ENCODE measurements around the gene SAPCD2.
A peak's percentile ranks its signal among the peaks of the same experiment; 100 is the strongest.

Gene SAPCD2

DNA sequence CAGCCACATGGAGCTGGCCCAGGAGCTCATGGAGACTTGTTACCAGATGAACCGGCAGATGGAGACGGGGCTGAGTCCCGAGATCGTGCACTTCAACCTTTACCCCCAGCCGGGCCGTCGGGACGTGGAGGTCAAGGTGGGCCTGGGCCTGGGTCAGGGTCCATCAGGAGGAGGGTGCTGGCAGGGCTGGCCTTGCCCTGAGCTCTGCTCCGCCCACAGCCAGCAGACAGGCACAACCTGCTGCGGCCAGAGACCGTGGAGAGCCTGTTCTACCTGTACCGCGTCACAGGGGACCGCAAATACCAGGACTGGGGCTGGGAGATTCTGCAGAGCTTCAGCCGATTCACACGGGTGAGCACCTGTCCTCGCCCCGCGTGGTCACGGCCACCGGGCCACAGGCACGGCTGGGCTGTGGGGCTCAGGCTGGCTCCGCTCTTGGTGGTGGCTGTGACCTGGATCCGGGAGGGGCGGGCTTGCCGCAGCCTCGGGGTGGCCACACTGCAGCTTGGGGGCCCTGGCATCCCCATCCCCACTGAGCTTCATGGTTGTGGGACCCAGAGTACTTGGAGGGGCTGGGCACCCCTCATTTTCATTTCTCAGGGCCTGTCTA lies 37.1 kb upstream of the SAPCD2 start:
- no peak for DNase-seq

DNA sequence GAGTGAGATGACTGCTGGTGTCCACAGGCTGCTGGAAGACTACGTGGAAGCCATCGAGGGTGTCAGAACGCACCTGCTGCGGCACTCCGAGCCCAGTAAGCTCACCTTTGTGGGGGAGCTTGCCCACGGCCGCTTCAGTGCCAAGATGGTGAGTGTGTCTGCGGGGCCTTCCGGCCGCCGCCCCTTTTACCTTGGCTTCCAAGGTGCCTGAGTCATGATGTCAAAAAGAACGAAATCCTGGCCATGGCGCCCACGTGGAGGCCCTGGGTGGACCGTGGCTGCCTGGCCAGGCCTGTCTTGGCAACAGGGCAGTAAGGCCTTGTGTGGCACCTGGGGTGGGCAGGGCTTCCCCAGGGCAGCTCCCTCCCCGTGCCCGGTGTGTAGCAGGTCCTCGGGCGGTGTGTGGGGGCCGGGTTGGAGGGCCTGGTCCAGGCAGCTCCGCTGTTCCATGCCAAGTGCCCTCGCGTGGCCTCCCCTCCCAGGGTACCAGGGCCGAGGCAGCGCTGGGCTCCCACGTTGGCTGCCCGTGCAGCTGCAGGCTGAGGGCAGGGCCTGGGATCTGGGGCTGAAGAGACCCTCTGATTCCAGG lies 36.4 kb upstream of the SAPCD2 start:
- no peak for DNase-seq

DNA sequence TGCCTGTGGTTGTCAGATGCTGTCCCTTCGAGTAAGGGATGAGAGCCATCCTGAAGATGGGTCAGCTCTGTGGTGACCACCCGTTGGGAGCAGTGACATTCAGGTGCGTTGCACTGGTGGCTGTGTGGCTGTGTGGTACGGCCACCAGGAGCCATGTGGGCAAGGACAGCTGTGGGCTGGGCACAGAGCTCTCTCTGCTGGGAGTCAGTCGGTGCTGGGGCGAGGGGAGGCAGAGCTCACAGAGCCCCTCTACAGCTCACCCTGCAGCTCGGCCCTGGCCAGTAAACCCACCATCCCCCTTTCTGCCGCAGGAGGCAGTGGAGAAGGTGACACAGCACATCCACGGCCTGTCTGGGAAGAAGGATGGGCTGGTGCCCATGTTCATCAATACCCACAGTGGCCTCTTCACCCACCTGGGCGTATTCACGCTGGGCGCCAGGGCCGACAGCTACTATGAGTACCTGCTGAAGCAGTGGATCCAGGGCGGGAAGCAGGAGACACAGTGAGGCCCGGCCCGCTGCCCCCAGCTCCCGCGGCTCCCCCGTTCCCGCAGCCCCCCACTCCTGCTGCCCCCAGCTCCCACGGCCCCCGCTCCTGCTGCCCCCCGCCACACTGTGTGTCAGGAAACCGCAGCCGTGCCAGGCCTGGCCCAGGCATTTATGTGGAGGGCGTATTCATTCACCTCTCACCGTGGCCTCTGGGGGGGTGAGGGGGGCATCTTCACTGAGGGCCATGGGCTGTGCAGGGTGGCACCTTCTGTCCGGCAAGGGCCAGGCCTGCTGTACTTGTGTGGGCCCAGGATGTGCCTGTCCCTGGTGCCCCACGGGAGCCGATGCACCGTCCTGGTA lies 35.7 kb upstream of the SAPCD2 start:
- DNase-seq, result no peak

DNA sequence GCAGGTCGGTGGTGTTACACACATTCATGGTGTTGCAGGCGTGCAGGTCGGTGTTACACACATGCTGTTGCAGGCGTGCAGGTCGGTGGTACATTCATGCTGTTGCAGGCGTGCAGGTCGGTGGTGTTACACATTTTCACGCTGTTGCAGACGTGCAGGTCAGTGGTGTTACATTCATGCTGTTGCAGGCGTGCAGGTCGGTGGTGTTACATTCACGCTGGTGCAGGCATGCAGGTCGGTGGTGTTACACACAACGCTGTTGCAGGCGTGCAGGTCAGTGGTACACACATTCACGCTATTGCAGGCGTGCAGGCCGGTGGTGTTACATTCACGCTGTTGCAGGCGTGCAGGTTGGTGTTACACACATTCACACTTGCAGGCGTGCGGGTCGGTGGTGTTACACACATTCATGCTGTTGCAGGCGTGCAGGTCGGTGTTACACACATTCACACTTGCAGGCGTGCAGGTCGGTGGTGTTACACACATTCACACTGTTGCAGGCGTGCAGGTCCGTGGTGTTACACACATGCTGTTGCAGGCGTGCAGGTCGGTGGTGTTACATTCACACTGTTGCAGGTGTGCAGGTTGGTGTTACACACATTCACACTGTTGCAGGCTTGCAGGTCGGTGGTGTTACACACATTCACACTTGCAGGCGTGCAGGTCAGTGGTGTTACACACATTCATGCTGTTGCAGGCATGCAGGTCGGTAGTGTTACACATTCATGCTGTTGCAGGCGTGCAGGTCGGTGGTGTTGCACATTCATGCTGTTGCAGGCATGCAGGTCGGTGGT lies 33.0 kb upstream of the SAPCD2 start:
- no peak for DNase-seq

DNA sequence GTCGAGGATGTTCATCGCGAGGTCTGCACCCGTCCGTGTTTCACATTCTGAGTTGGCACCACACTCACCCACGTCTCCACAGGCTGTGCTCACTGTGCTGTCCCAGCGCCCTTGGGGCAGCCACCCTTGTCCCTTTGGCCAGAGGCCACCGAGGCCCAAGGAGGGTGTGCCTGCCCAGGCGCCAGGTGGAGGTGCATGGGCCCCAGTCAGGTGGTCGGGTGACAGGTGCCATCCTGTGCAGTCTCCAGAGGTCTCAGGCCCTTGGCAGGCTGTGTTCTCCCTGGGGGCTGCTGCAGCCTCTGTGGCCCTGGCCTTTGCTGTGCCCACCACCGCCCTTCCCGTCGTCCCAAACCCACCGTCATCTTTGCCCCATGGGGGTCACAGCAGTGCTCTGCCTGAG lies 28.9 kb upstream of the SAPCD2 start:
- DNase-seq, result no peak

DNA sequence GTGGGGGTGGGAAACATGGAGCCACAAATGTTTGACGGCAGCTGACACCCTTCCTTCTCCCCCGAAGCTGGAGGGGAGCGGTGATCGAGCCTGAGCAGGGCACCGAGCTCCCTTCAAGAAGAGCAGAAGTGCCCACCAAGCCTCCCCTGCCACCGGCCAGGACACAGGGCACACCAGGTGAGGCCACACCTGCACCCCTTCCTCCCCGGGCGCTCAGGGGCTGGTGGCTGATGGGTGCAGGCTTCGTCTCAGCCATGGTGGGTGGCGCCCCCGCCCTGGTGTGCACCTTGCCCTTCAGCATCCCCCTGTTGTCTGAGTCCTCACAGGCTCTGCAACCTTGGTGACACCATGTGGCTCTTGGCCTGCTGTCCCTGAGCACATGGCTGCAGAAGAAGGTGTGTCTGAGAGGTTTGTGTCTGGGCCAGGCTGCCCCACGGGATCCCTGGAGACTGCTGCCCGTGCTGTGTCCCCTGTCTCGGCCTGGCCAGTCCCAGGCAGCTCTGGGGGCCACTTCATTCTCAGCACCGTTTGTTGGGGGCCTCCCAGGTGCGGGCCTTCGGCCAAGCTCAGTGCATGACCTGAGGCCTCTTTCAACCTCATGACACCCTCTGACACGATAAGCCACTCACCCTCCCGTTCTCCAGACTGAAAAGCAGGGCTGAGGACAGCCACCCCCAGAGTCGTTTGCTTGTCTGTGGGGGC lies 27.6 kb upstream of the SAPCD2 start:
- DNase-seq, result no peak

DNA sequence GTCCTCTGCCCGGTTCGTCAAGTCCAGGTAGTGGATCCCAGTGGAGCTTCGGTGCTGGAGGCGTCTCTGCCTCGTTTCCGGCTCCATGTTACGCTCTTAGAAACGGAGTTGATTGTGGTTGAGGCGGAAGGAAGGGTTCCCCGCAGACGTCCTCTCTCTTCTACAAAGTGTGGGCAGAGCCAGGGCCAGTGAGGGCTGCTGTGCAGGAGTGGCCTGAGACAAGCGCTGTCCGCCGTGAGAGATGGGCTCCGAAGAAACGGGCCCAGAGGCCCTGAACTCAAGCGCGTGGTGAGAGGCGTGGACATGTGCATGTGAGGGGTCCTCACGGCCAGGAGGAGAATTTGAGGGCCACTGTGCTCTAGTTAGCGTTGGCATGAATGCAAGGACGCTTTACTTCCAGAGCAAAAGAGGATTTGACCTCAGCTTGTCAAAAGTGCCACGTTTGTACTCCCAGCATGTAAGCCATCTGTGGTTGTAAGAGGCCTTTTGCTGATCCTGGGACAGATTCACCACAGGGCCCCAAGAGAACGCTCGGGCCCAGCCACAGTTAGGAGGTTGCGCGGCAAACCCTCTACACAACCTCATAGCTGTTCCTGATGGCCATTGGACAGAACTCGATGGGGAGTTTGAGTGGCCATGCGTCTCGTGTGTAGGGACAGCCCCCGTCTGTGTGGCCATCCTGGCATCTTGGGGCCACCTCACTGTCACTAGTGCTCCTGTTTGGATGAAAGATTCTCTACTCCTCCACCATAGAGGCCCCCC lies 26.6 kb upstream of the SAPCD2 start:
- no peak for DNase-seq

DNA sequence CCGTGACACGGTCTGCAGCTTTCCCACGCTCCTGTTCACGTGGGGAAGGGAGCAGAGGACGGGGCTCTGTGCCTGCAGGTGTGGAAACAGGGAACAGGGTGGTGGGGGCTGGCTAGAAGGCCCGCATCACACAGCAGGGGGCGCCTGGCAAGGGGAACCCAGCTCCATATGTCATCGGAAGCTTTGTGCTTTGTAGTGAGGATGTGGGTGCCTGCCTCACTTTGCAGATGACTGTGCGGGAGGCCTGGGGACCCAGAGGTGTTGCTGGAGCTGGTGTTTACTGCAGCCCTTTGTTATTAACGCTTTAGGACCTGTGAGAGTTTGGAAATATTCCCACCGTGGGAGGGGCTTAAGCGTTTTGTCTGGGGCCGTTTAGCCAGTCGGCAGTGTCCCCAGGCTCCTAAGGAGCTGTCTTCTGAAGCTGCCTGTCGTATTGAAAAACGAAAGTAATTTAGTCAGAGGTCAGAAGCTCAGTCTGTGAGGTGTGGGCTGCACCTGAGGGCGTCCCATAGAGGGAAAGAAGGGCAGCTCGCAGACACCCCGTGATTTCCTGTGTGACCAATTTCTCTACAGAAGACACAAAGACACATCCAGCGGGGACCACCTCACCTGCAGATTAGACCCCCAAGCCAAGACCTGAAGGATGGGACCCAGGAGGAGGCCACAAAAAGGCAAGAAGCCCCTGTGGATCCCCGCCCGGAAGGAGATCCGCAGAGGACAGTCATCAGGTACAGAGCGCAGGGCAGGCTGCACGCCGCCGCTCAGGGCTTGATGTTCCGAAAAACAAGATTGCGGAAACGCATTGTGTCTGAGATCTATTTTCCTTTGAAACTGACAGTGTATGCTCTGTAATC lies 25.5 kb upstream of the SAPCD2 start:
- no peak for DNase-seq

DNA sequence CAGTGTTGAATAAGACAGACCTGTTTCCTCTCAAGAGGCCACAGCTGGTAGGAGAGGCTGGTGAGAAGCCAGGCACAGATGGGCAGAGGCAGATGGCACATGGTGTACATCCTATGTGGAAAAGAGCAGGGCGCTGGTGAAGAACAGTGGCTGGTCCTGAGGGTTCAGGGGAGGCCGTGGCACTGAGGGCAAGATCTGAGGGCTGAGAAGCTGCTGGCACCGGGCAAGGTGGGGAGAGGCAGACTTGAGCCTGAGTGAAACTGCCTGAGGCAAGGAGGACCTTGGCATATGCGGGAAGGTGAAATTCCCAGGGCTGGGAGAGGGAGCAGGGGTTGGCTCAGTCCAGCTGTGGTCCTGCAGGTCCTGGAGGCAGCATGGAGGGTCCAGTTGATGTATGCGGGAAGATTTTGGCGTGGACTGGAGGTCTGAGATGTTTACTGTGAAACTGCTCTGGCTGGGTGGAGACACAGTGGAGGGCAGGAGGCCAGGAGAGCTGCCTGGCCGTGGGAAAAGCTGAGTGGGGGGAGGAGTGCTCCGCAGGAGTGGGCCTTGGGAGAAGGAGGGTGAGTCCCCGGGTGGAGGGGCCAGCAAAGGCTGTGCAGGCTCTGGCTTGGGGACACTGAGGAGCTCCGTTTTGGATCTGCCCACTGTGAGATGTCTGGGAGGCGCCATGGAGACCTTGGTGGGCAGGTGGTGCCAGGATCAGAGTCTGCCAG lies 19.0 kb upstream of the SAPCD2 start:
- DNase-seq, result no peak

DNA sequence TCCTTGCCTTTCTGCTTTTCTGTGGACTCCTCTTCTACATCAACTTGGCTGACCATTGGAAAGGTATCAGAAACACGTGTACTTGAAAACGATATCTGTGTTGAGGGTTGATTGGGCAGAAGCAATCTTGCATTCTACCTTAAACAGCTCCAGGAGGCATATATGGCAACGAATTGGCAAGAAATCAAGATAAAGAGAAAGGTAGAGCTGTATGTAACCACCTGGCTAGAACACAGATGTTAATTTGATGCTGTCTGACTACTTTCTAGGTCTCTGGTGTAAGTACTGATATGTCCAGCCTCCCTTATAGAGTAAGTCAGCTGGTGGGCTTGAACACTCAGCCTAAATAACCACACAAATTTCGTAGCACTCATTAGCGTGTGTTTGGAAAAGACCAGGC lies 17.8 kb upstream of the SAPCD2 start:
- no peak for DNase-seq

DNA sequence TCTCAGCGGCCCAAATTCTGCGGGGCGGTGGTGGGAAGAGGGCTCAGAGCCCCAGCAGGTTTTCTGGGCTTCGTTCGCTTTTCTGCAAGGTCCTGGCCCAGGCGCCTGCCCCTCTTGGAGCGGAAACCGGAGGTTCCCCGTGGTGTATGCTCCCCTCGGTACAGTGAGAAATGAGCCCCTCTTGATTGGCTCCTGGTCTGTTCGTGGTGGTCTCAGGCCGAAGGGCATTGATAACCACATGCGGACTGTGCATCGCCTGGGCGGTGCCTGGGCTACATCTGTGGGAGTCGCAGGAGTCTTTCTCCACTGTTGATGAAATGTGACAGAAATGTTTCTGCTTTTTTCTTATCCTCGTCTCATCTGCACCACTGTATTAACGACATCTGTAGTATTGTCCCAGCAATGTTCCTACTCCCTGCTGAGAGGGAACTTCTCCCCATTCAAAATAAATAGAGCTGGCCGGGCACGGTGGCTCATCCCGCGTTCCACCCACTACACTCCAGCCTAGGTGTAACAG lies 17.1 kb upstream of the SAPCD2 start:
- DNase-seq, result no peak

DNA sequence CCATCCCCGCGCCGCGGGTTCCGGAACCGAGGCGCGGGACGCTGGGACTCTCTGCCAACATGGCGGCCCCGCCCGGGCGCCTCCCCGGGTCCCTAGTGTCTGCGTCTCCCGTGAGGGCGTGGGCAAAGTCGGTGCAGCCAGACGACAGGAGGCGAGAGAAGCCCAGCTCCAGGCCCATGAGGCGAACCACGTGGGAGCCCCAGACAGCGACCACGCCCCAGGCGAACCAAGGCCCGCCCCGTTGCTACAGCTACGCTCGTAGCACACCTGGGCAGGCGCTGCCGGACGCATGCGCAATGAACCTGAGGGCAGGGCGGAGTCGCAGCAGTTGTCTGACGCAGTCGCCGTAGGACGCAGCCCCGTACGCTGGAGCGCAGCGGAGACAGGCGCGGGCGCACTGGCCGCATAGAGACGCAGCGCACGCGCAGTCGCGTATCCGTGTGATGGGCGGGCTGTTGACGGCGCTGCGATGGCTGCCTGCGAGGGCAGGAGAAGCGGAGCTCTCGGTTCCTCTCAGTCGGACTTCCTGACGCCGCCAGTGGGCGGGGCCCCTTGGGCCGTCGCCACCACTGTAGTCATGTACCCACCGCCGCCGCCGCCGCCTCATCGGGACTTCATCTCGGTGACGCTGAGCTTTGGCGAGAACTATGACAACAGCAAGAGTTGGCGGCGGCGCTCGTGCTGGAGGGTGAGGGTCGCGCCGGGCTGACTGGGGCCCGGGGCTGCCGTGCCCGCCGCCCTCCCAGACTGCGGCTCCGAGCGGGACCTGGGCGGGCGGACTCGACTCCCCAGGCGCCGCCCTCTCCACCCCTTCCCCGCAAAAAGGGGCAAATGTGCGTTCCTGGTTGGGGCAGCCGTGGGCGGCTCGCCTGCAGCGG lies 16.4 kb upstream of the SAPCD2 start, which contains the start of gene MAN1B1:
MAN1B1 (plus strand) TSS at position 455 of the 878 bp plus-strand sequence; CDS start at position 470, 15 bp downstream.
- DNase-seq, result peak; percentile 97

DNA sequence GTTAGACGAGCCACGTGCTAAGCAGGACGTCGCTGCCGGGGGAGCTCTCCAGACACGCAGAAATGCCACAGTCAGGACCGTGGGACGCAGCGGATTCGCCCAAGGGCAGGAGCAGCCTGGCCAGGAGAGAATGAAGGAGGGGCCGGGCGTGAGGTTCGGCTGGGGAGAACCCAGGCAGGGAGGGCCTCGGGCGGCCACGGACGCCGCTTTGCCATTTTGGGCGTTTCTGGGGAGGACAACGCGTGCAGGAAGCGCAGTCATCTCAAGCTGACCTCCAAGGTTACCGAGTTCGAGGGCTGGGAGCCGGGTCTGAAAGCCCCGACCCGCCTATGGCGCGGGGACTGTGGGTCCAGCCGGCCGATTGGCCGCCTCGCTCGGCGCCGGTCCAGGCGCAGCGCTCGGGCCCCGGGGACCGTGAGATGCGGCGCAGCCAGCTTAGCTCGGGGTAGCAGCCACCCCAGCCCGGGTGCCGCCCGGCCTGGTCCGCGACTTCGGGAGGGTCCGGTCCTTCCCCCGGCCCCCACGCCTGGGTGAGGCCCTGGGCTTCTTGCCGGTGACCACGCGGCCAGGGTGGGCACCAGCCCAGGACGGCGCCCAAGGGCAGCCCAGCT lies 15.7 kb upstream of the SAPCD2 start:
- no peak for DNase-seq

DNA sequence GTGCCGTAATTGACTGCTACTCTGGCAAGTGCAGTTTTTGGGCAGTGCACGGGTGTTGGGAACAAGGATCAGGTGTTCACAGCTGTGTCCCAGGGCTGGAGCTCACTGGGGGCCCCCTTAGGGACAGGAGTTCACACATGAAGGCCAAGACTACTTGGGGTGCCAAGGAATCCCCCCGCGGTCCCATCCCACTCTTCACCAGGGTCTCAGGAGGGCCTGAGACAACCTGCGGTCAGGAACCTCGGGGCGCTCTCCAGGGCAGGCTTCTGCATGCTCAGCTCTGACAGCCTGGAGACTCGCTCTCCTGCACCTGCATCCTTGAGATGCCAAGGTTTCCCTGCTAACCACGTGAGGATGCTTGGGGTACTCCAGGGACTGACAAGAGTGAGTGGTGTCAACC lies 14.2 kb upstream of the SAPCD2 start:
- no peak for DNase-seq

DNA sequence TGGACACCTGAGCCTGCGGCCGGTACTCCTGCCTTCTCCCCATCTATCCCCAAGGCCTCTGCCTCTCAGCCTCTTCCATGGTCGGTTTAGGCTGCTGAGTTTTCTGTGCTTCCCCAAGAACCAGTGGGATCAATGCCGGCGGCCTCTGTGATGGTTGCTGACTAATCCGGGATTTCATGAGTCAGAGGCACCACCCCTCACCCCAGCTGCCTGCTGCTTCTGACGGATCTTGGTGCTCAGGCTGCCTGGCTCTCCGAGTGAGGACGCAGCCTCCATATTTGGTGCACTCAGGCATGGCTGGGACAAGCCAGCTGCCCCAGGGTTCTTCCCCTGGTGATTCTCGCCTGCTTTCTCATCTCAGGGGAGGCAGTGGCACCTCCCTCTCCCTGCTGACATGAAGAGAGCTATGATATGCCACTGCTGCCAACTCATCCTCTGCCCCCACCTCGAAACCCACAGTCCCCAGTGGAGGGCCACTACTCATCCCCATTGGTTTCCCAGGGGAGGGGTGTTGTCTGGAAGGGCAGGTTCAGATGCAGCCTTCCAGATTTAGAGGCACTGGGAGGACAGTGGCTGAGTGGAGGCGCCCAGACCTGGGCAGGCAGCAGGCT lies 13.1 kb upstream of the SAPCD2 start:
- no peak for DNase-seq

DNA sequence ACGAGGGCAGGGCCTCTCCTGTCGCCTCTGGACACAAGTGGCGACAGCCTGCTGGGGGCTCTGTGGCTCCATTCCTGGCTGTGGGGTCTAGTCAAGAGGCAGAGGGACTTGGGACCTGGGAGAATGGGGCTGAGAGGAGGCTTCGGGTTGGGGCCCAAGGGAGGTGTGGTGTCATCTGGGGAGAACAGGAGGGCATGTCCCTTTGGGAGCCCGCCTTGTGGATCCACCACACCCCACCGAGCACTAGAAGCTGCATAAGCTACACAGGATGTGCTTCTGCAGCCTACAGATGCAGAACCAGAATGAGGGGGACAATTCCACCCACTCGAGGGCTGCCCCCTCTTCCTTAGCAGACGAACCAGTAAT lies 12.6 kb upstream of the SAPCD2 start:
- DNase-seq, result no peak

DNA sequence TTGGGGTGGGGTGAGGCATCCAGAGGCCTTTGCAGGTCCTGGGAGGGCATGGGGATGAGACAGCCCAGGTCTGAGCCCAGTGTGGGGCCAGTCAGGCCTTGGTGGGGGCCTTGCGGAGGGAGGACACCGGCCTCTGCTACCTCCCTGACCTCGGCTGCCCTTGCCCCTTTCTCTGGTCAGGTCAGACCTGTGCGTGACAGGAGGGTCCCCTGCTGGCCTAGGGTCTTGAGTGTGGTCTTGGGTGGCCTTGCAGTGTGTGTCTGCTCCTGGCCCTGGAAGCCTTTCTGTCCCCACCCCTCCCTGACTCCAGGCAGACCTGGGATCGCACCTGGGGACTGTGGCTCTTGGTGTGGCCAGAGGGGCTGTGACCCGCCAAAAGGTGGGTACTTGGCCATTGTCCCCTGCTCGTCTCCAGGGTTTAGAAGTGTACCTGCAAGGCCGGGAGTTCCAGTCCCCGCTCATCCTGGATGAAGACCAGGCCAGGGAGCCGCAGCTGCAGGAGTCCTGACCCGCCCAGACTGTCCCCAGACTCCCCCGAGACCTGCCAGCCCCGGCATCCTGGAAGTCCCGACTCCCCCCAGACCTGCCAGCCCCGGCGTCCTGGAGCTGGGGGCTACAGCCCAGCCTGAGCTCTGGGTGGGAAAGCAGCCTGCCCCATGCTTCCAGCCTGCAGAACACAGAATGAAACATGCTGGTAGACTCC lies 12.0 kb upstream of the SAPCD2 start:
- DNase-seq, result no peak

Measured in GF-D8 (cell line).